HepG2 (cell line): ENCODE data around the gene USP5. TPM values are rescaled to one million over a fixed set of nuclear protein-coding genes. Genes with fewer than 3 reads are reported as not detected.

Experiments used
- CREB1 ChIP-seq, 2 experiments: fragments of 450-650 bp in 1 of 2; IDR thresholded peaks; 2 replicates each; pipeline ENCODE4 v1.6.1; 2016 to 2017; ENCODE audit warnings: control low read depth in 1 of 2, mild to moderate bottlenecking in 1 of 2, missing compliant biosample characterization in 1 of 2, missing genetic modification characterization in 1 of 2
- EP300 ChIP-seq, 3 experiments: sonication (generic) in 1 of 3; formaldehyde crosslinking in 1 of 3; IDR thresholded peaks; 2 replicates each; pipeline versions ENCODE4 v1.5.1 to v1.6.1; 2011 to 2020; ENCODE audit warnings: low read depth in 2 of 3, low read length in 2 of 3, borderline replicate concordance in 1 of 3, improper control_type of control experiment in 1 of 3, mild to moderate bottlenecking in 1 of 3, missing genetic modification reagents in 1 of 3, moderate library complexity in 1 of 3
- POGK ChIP-seq: sonication (generic); formaldehyde crosslinking; conservative IDR thresholded peaks from 2 replicates; pipeline ENCODE4 v1.8.0; 2022; ENCODE audit warnings: mild to moderate bottlenecking, moderate library complexity, missing genetic modification reagents
- PPARG ChIP-seq: conservative IDR thresholded peaks from 2 replicates; pipeline ENCODE4 v1.6.1; 2016; ENCODE audit warnings: missing biosample characterization, missing genetic modification reagents
- PTBP1 ChIP-seq: fragments of 200-400 bp; formaldehyde crosslinking; IDR thresholded peaks from 2 replicates; pipeline ENCODE4 v1.6.1; 2018; ENCODE audit warnings: low read length, low read depth; ENCODE audit not compliant: poor library complexity, severe bottlenecking
- SIN3A ChIP-seq: IDR thresholded peaks from 2 replicates; pipeline ENCODE4 v1.6.1; 2011; ENCODE audit warnings: low read depth, mild to moderate bottlenecking, control low read depth, low read length, borderline replicate concordance
- SP4 ChIP-seq: sonication (generic); formaldehyde crosslinking; IDR thresholded peaks from 2 replicates; pipeline ENCODE4 v1.8.1; 2023; ENCODE audit warnings: mild to moderate bottlenecking, missing genetic modification reagents
- ZFP37 ChIP-seq: sonication (generic); formaldehyde crosslinking; IDR thresholded peaks from 2 replicates; pipeline ENCODE4 v1.4.0; 2020; ENCODE audit warnings: missing genetic modification reagents, borderline replicate concordance
- ZNF550 ChIP-seq: sonication (generic); formaldehyde crosslinking; IDR thresholded peaks from 2 replicates; pipeline ENCODE4 v1.4.0; 2020; ENCODE audit warnings: mild to moderate bottlenecking, missing genetic modification reagents, borderline replicate concordance
- ZNF598 ChIP-seq: sonication (generic); formaldehyde crosslinking; IDR thresholded peaks from 2 replicates; pipeline ENCODE4 v1.5.1; 2020; ENCODE audit warnings: mild to moderate bottlenecking, missing genetic modification reagents, borderline replicate concordance
- ZNF746 ChIP-seq: sonication (generic); formaldehyde crosslinking; IDR thresholded peaks from 2 replicates; pipeline ENCODE4 v1.8.0; 2022; ENCODE audit warnings: mild to moderate bottlenecking, missing genetic modification reagents
- ZSCAN31 ChIP-seq: sonication (generic); formaldehyde crosslinking; IDR thresholded peaks from 2 replicates; pipeline ENCODE4 v1.5.0; 2020; ENCODE audit warnings: low read depth, mild to moderate bottlenecking, missing genetic modification reagents
- polyA plus RNA-seq, 8 experiments: library from polyadenylated mRNA; depleted of rRNA in 3 of 8; stranded (reverse) in 7 of 8; unstranded in 1 of 8; fragments of >200 nt; fragmentation: Illumina TruSeq in 4 of 8; extraction: Trizol in 4 of 8; gene quantifications; 2 replicates each; pipeline versions ENCODE4 v1.2.1 to v1.2.3, GENCODE V29; 2011 to 2016; ENCODE audit warnings: low read depth in 4 of 8, missing spikeins in 1 of 8, mixed read lengths in 1 of 8; ENCODE audit not compliant: insufficient read depth in 1 of 8
- total RNA-seq, 5 experiments: library from RNA; depleted of rRNA; stranded (reverse); fragments of >200 nt; fragmentation: Illumina TruSeq; extraction: Trizol; gene quantifications; 2 replicates each; pipeline ENCODE4 v1.2.3, GENCODE V29; 2016; ENCODE audit warnings: low read depth in 1 of 5
- TF ChIP-seq, protein P1 (sequence below): sonication (generic); IDR thresholded peaks from 2 replicates; pipeline ENCODE4 v1.6.1; 2016; ENCODE audit warnings: low read depth, borderline replicate concordance
- TF ChIP-seq, protein P2 (sequence below): sonication (generic); formaldehyde crosslinking; IDR thresholded peaks from 2 replicates; pipeline ENCODE4 v1.4.0; 2020; ENCODE audit warnings: missing genetic modification reagents, low read depth, mild to moderate bottlenecking, borderline replicate concordance
- TF ChIP-seq, protein P3 (sequence below): sonication (generic); formaldehyde crosslinking; IDR thresholded peaks from 2 replicates; pipeline ENCODE4 v1.8.1; 2022; ENCODE audit warnings: low read depth, mild to moderate bottlenecking, missing genetic modification reagents
- TF ChIP-seq, protein P4 (sequence below): sonication (generic); formaldehyde crosslinking; IDR thresholded peaks from 2 replicates; pipeline ENCODE4 v1.5.0; 2020; ENCODE audit warnings: mild to moderate bottlenecking, missing genetic modification reagents

Gene USP5
- total and polyA plus RNA-seq, 2 of the 13 experiments (the other 11 are each of a cell fraction or from before 2014, with no cell fraction given), result 39.6 to 56.0 TPM

- TF ChIP-seq, protein P1, sequence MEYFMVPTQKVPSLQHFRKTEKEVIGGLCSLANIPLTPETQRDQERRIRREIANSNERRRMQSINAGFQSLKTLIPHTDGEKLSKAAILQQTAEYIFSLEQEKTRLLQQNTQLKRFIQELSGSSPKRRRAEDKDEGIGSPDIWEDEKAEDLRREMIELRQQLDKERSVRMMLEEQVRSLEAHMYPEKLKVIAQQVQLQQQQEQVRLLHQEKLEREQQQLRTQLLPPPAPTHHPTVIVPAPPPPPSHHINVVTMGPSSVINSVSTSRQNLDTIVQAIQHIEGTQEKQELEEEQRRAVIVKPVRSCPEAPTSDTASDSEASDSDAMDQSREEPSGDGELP, result 0 out of 2 replicates have a peak, but pooled peaks have one; percentile 22
- TF ChIP-seq CREB1 (IDR thresholded peaks at IDR 0.05) (peak; percentile 9; the same call in 1 of the 2 replicates), CREB1 (CRISPR knock-in tag; IDR thresholded peaks at IDR 0.05) (no peak), ZNF550 (CRISPR knock-in tag) (no peak), POGK (CRISPR knock-in tag) (no peak; the same call in 1 of the 2 replicates), PTBP1 (peak; percentile 78), ZNF598 (CRISPR knock-in tag) (no peak; the same call in 1 of the 2 replicates), SIN3A (no peak), SP4 (peak; percentile 97), ZFP37 (CRISPR knock-in tag) (no peak), EP300 (IDR thresholded peaks at IDR 0.05; ENCODE audit: low read depth in 2 of 2, low read length in 2 of 2) (0 out of 4 replicates have a peak, but pooled peaks of 1 of the 2 experiments have one; percentile 5), EP300 (CRISPR knock-in tag; IDR thresholded peaks at IDR 0.05; ENCODE audit: borderline replicate concordance) (no peak), PPARG (CRISPR knock-in tag) (peak; percentile 59; the same call in 1 of the 2 replicates), ZNF746 (CRISPR knock-in tag) (no peak), ZSCAN31 (CRISPR knock-in tag) (no peak)
- TF ChIP-seq, protein P2, sequence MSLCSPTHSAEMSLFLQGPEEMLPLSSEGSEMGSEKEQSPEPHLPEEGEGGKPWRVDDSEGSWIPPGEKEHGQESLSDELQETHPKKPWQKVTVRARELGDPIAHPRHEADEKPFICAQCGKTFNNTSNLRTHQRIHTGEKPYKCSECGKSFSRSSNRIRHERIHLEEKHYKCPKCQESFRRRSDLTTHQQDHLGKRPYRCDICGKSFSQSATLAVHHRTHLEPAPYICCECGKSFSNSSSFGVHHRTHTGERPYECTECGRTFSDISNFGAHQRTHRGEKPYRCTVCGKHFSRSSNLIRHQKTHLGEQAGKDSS (CRISPR knock-in tag), result no peak; the same call in 1 of the 2 replicates
- TF ChIP-seq, protein P3, sequence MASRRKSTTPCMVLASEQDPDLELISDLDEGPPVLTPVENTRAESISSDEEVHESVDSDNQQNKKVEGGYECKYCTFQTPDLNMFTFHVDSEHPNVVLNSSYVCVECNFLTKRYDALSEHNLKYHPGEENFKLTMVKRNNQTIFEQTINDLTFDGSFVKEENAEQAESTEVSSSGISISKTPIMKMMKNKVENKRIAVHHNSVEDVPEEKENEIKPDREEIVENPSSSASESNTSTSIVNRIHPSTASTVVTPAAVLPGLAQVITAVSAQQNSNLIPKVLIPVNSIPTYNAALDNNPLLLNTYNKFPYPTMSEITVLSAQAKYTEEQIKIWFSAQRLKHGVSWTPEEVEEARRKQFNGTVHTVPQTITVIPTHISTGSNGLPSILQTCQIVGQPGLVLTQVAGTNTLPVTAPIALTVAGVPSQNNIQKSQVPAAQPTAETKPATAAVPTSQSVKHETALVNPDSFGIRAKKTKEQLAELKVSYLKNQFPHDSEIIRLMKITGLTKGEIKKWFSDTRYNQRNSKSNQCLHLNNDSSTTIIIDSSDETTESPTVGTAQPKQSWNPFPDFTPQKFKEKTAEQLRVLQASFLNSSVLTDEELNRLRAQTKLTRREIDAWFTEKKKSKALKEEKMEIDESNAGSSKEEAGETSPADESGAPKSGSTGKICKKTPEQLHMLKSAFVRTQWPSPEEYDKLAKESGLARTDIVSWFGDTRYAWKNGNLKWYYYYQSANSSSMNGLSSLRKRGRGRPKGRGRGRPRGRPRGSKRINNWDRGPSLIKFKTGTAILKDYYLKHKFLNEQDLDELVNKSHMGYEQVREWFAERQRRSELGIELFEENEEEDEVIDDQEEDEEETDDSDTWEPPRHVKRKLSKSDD, result no peak
- TF ChIP-seq, protein P4, sequence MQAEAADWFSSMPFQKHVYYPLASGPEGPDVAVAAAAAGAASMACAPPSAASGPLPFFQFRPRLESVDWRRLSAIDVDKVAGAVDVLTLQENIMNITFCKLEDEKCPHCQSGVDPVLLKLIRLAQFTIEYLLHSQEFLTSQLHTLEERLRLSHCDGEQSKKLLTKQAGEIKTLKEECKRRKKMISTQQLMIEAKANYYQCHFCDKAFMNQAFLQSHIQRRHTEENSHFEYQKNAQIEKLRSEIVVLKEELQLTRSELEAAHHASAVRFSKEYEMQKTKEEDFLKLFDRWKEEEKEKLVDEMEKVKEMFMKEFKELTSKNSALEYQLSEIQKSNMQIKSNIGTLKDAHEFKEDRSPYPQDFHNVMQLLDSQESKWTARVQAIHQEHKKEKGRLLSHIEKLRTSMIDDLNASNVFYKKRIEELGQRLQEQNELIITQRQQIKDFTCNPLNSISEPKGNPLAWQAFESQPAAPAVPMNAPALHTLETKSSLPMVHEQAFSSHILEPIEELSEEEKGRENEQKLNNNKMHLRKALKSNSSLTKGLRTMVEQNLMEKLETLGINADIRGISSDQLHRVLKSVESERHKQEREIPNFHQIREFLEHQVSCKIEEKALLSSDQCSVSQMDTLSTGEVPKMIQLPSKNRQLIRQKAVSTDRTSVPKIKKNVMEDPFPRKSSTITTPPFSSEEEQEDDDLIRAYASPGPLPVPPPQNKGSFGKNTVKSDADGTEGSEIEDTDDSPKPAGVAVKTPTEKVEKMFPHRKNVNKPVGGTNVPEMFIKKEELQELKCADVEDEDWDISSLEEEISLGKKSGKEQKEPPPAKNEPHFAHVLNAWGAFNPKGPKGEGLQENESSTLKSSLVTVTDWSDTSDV (CRISPR knock-in tag), result no peak
Measured at GRCh38 chr12:6873094-6874014, 21.4 kb downstream of the USP5 start, which contains the start of gene SPSB2 (continued).
